ENCODE measurements around the gene GPR35. TPM values are rescaled to one million over a fixed set of nuclear protein-coding genes. Genes with fewer than 3 reads are reported as not detected.
A peak's percentile ranks its signal among the peaks of the same experiment; 100 is the strongest.
"Not testable (repeated sequence)": the region's sequence is repeated elsewhere in the genome, so short reads cannot be mapped to it uniquely, and the experiment has no call there.

GPR35 gene
- total and polyA plus RNA-seq, 12 donors, result 0.40 to 5.2 (median 1.2) TPM

DNA sequence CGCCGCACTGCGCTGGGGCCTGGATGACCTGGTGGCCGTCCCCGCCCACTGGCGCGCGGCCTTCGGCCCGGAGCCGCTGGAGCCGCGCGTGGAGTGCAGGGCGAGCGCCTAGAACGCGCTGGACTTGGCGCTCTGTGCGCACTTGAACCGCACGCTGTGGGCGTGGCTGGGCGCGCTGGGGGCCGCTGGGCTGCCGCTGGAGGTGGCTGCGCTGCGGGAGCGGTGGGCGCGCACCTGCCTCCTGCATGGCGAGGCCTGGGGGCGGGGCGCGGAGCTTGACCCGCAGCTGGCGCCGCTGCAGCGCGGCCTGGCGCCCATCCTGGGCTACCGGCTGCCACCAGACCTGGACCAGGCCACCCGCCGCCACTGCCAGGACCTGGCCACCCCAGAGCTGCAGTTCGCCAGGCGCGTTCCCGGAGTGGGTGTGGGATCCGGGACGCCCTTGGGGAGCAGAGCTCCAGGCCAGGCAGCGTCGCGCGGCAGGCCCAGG lies 47.5 kb downstream of the GPR35 start:
- ATAC-seq, result peak in 3 of 8 donors; percentile 30 to 36 (median 33)

DNA sequence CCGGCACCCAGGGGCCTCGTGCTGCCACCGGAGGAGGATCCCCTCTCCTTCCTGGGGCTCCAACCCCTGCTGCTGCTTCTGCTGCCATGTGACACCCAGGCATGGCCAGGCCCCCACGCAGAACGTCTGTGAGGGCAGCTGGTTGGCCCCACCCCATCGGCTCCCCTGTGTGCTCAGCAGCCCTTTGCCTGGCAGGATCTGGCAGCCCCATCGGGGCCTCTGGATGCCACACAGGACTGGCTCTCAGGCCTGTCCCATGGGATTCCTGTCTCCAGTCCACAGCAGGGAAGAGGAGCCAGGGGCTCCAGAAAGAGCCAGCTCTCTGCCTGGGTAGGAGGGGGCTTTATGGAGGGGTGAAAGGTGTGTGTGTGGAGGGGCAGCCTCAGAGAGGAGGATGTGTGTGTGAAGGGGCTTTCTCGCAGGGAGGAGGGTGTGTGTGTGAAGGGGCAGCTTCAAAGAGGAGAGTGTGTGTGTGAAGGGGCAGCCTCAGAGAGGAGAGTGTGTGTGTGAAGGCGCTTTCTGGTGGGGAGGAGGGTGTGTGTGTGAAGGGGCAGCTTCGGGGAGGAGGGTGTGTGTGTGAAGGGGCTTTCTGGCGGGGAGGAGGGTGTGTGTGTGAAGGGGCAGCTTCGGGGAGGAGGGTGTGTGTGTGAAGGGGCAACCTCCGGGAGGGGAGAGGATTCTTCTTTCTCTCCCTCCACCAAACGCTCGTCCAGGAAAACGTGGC lies 49.3 kb downstream of the GPR35 start:
- H3K27ac ChIP-seq; DNase-seq; H3K4me3 ChIP-seq; H3K9me3 ChIP-seq; H3K36me3 ChIP-seq; intact Hi-C loops (cut with DNase I); H3K4me1 ChIP-seq: not testable (repeated sequence)
- 39% methylated on average over 12 of the region's 16 CpGs for WGBS, 2 donors
- H3K27me3 ChIP-seq, result peaks cover 0 to 46% (median 25%) of the 10 kb centered on the region in 7 donors
- peak in 2 of 8 donors; percentile 61 to 63 for ATAC-seq

More for the DNA sequence above, 47.5 kb downstream of the GPR35 start:
- Histone ChIP-seq H3K27me3 (peaks cover 0 to 46% (median 28%) of the 10 kb centered on the region in 7 donors), H3K9me3 (no peaks in the 10 kb centered on the region), H3K4me1 (no peaks in the 10 kb centered on the region), H3K36me3 (no peaks in the 10 kb centered on the region), H3K27ac (no peak overlapping the region), H3K4me3 (peak overlapping the region in 4 of 10 donors; percentile 5 to 13 (median 8))
- intact Hi-C loops (cut with DNase I), result no loop called here
- no peak for DNase-seq
- WGBS, 2 donors, result 6% methylated on average over 52 to 55 of the region's 55 CpGs
- TF ChIP-seq, protein P1, sequence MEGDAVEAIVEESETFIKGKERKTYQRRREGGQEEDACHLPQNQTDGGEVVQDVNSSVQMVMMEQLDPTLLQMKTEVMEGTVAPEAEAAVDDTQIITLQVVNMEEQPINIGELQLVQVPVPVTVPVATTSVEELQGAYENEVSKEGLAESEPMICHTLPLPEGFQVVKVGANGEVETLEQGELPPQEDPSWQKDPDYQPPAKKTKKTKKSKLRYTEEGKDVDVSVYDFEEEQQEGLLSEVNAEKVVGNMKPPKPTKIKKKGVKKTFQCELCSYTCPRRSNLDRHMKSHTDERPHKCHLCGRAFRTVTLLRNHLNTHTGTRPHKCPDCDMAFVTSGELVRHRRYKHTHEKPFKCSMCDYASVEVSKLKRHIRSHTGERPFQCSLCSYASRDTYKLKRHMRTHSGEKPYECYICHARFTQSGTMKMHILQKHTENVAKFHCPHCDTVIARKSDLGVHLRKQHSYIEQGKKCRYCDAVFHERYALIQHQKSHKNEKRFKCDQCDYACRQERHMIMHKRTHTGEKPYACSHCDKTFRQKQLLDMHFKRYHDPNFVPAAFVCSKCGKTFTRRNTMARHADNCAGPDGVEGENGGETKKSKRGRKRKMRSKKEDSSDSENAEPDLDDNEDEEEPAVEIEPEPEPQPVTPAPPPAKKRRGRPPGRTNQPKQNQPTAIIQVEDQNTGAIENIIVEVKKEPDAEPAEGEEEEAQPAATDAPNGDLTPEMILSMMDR (IDR thresholded peaks at IDR 0.05), result no peak

DNA sequence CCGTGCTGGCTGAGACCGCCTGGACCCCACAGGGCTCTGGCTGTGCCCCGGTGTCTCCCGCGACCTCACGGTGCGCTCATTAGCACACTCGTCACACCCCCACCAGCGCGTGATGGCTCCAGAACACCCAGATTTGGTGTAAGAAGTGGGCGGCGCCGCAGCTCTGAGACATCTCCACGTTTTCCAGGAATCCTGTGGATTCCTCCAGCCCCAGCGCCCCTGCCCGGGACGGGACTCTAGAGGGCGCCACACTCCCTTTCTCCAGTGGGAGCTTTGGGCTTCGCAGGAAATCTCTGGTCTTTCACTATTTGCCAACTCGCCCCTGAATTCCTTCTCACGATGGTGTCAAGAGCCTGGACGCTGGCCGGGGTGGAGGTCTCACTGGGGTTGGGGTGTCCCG lies 50.1 kb downstream of the GPR35 start:
- H3K4me3 ChIP-seq; intact Hi-C loops (cut with DNase I); H3K4me1 ChIP-seq; DNase-seq; H3K27ac ChIP-seq; H3K9me3 ChIP-seq; H3K36me3 ChIP-seq: not testable (repeated sequence)
- ATAC-seq, result peak in 5 of 8 donors; percentile 36 to 46 (median 38)
- WGBS, 2 donors, result no CpG with 5 or more reads among the region's 24 CpGs
- H3K27me3 ChIP-seq, result peaks cover 0 to 41% (median 25%) of the 10 kb centered on the region in 7 donors

DNA sequence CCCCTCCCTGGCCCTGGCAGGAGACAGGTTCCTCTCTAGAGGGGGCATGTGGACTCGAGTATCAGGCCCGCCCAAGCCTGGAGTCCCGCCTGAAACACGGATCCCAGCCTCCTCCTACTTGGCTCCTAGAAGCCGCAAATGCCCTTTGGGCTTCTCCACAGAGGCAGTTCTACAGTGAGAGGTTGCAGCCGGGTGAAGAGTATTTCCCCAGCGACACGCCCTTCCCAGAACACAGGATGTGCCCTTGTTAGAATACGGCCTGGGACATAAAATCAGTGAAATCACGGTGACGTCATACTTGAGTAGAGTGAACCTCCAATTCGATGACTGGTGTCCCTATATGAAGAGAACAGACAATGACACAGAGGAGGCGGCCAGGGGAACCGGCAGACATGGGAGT lies 52.8 kb downstream of the GPR35 start:
- ATAC-seq; H3K4me1 ChIP-seq; H3K9me3 ChIP-seq; H3K4me3 ChIP-seq; intact Hi-C loops (cut with DNase I); H3K36me3 ChIP-seq; H3K27ac ChIP-seq; DNase-seq: not testable (repeated sequence)
- H3K27me3 ChIP-seq, result peaks cover 0 to 18% (median 6%) of the 10 kb centered on the region in 7 donors
- 33 to 60% methylated on average over 1 to 6 of the region's 14 CpGs for WGBS, 2 donors

DNA sequence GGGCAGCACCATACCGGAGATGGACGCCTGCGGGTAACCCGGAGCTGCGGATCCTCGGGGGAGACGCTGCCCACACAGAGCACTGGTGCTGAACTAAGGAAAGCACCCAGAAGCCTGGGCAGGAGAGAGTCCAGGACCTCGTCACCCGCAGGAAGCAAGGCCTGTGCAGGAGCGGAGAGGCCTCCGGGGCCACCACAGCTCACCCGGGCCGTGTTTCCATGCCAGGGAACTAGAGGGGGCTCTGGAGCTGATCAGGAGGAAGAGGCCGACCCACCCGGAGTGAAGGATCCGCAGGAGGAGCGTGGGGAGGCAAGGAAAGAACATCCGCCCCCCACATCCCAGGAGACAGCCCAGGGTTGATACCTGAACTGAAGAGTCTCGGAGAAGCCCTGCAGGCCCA lies 53.6 kb downstream of the GPR35 start:
- no CpG with 5 or more reads among the region's 19 CpGs for WGBS, 2 donors
- H3K4me1 ChIP-seq; DNase-seq; intact Hi-C loops (cut with DNase I); H3K4me3 ChIP-seq; ATAC-seq; H3K9me3 ChIP-seq; H3K36me3 ChIP-seq; H3K27ac ChIP-seq: not testable (repeated sequence)
- peaks cover 0 to 11% (median 0%) of the 10 kb centered on the region in 7 donors for H3K27me3 ChIP-seq

DNA sequence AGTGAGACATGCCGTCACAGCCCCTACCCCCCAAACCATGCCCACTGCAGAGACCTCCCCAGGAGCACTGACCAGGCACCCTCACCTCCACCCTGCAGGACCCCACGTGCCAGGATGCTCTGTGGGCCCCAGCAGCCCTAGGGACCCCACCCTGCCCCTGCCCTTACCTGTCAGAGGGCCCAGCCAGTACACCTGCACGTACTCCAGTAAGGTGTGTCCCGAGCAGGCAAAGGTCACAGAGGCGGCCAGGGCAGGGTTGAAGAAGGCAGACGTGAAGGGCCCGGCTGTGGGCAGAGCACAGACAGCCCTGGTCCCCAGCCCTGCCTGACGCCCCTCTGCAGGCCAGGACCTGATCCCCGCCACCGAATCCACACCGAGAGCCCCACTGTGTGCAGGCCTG lies 54.9 kb downstream of the GPR35 start:
- H3K4me1 ChIP-seq; DNase-seq; H3K27ac ChIP-seq; H3K9me3 ChIP-seq; H3K4me3 ChIP-seq; H3K27me3 ChIP-seq; H3K36me3 ChIP-seq; intact Hi-C loops (cut with DNase I); ATAC-seq: not testable (repeated sequence)
- WGBS, 2 donors, result 0 to 60% methylated on average over 1 to 2 of the region's 11 CpGs

Other genes with a start within 250 kb of the GPR35 start
- 100 to 1,000 TPM; 161 to 287 (median 185) TPM for gene GPC1, start 189.8 kb upstream of the GPR35 start, total RNA-seq
- gene GPC1, start 189.8 kb upstream of the GPR35 start, polyA plus RNA-seq, result 100 to 1,000 TPM; 104 to 156 TPM
- 1 to 10 TPM; 3.8 to 7.8 (median 5.3) TPM for gene ANKMY1, start 67.5 kb upstream of the GPR35 start, total RNA-seq
- gene ANKMY1, start 67.5 kb upstream of the GPR35 start, polyA plus RNA-seq, result 10 to 100 TPM in 1 of 2 donors, 1 to 10 TPM in 1; 1.9 to 15.6 TPM
- 10 to 100 TPM; 10.6 to 22.1 (median 15.4) TPM for gene DUSP28, start 65.1 kb upstream of the GPR35 start, total RNA-seq
- 1 to 10 TPM; 4.7 to 7.3 TPM for gene DUSP28, start 65.1 kb upstream of the GPR35 start, polyA plus RNA-seq
- 100 to 1,000 TPM in 2 of 10 donors, 10 to 100 TPM in 8; 62.8 to 116 (median 73.3) TPM for gene RNPEPL1, start 57.0 kb upstream of the GPR35 start, total RNA-seq
- gene RNPEPL1, start 57.0 kb upstream of the GPR35 start, polyA plus RNA-seq, result 100 to 1,000 TPM in 1 of 2 donors, 10 to 100 TPM in 1; 76.7 to 247 TPM
- 10 to 100 TPM; 16.8 to 73.8 (median 21.0) TPM for gene CAPN10, start 38.7 kb upstream of the GPR35 start, total RNA-seq
- gene CAPN10, start 38.7 kb upstream of the GPR35 start, polyA plus RNA-seq, result 10 to 100 TPM; 19.1 to 89.5 TPM
- not detected for gene AQP12B, start 57.4 kb downstream of the GPR35 start, total RNA-seq
- gene AQP12B, start 57.4 kb downstream of the GPR35 start, polyA plus RNA-seq, result under 1 TPM in 1 of 2 donors, not detected in 1; 0.03 TPM
- gene AQP12A, start 66.4 kb downstream of the GPR35 start, total RNA-seq, result not detected
- not detected for gene AQP12A, start 66.4 kb downstream of the GPR35 start, polyA plus RNA-seq
- gene KIF1A, start 194.7 kb downstream of the GPR35 start, total RNA-seq, result 10 to 100 TPM in 2 of 10 donors, 1 to 10 TPM in 6, under 1 TPM in 2; 0.51 to 21.4 (median 1.6) TPM
- under 1 TPM; 0.37 to 0.42 TPM for gene KIF1A, start 194.7 kb downstream of the GPR35 start, polyA plus RNA-seq
- gene AGXT, start 243.3 kb downstream of the GPR35 start, total RNA-seq, result not detected
- under 1 TPM in 1 of 2 donors, not detected in 1; 0.09 TPM for gene AGXT, start 243.3 kb downstream of the GPR35 start, polyA plus RNA-seq

All from heart right ventricle (tissue), 16 donors.